Fibroblast of villous mesenchyme (primary cell): ENCODE measurements around the gene HCFC2. TPM values are rescaled to one million over a fixed set of nuclear protein-coding genes. Genes with fewer than 3 reads are reported as not detected.

Experiments used
- DNase-seq: peaks from one replicate; pipeline ENCODE4 v3.0.0-alpha.2; 2010; ENCODE audit warnings: low read depth
- H3K4me3 ChIP-seq: 2 replicates; pipeline ENCODE4 v1.5.1; 2011; ENCODE audit warnings: low read depth, mild to moderate bottlenecking, low read length
- CTCF ChIP-seq: IDR thresholded peaks from 2 replicates; pipeline ENCODE4 v1.5.1; 2012; ENCODE audit warnings: low read depth, mild to moderate bottlenecking, low read length; ENCODE audit not compliant: insufficient read depth
- total RNA-seq: library from RNA; depleted of rRNA; stranded (reverse); fragments of >200 nt; gene quantifications from 2 replicates; pipeline ENCODE4 v1.2.3, GENCODE V29; 2012

The HCFC2 gene
- total RNA-seq, 1 donor = 38.0 TPM

DNA sequence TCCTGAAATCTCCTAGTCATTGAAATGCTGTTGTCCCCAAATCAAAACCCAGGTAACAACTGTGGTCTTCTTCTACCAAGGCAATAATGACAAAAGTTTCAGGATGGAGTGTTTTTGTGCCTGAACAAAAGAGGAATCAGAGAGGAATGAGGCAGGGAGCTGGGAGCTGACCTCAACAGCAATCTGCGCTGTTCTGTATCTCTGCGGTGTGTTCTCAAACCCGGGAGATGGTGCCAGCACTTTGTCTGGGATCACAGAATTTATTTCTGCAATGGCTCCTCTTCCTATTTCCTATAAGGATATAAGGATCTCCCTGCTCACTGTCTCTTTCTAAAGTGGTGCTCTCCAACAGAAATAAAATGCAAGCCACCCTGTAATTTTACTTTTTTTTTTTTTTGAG, 13.9 kb upstream of the HCFC2 start:
- H3K4me3 ChIP-seq = peak overlapping the region; percentile 64
- no peak for DNase-seq
- no peak for TF ChIP-seq CTCF

GRCh38 chr12:104054681-104055346, 9.5 kb upstream of the HCFC2 start:
- no peak overlapping the region for H3K4me3 ChIP-seq
- DNase-seq = no peak
- TF ChIP-seq CTCF = no peak

- H3K4me3 ChIP-seq = no peak overlapping the region
- no peak for TF ChIP-seq CTCF
- DNase-seq = peak; percentile 52
Measured at GRCh38 chr12:104055686-104056388, 8.5 kb upstream of the HCFC2 start.

DNA sequence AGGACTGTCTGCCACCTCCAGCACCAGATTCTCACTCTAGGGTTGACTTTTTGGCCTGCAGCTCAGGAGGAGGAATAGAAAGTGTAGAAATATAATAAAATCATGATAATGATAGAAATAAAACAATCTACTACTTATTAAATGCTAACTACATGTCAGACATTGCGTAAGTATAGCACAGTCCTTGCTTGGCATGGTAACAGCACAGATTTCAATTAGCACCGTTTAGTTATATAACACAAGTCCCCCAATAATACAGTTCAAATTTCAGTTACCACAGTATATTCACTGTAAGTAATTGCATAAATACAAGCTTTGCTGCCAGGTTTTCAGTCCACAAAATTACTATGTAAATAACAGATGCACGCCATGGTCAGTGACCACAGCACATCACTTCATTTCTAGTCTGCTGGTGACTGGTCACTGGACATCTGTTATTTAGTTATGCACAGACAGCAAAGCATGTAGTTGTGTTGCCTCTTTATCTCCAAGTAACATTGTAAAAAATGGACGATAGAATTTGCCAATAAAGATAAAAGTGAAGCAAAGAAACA, 7.8 kb upstream of the HCFC2 start:
- TF ChIP-seq CTCF = no peak
- no peak for DNase-seq
- H3K4me3 ChIP-seq = no peak overlapping the region

DNA sequence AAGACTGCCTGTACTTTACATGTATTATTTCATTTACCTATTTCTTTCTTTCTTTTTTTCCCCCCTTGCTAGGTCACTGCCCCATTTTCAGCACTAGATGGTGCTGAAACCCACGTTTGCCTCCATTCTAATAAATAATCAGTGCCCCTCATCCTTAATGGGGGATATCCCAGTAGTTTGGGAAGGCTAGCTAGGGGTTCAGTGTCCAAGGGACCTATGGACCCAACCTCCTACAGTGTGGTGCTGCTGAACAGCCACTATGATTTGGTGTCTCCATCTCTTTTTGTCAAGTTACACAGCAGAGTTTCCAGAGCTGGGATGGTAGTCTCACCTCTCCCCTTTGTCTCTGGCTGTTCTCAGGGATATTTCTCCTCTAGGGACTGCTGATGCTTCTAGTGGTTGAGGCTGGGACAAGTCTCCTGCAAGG, 6.5 kb upstream of the HCFC2 start:
- DNase-seq = peak; percentile 42
- TF ChIP-seq CTCF = peak; percentile 76
- no peak overlapping the region for H3K4me3 ChIP-seq

DNA sequence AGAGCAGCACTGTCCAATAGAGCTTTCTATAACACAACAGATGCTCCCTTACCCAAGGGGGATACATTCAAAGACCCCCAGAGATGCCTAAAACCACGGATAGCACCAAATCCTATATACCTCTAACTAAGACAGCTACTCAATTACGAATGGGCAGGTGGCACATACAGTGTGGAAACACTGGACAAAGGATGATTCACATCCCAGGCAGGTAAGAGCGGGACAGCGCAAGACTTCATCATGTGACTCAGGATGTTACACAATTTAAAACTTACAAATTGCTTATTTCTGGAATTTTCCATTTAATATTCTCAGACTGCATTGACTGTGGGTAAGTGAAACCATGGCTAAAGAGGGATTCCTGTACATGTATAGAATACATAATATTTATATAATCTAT, 5.5 kb upstream of the HCFC2 start:
- DNase-seq = no peak
- no peak overlapping the region for H3K4me3 ChIP-seq
- TF ChIP-seq CTCF = no peak

- no peak for DNase-seq
- TF ChIP-seq CTCF = no peak
Measured at GRCh38 chr12:104059963-104060362, 4.4 kb upstream of the HCFC2 start.

More at GRCh38 chr12:104059963-104060362, 4.4 kb upstream of the HCFC2 start:
- H3K4me3 ChIP-seq = no peak overlapping the region
